Kidney capillary endothelial cell (primary cell): ENCODE results near the gene CDC42SE1.
"Not testable (repeated sequence)": the region's sequence is repeated elsewhere in the genome, so short reads cannot be mapped to it uniquely, and the experiment has no call there.

Experiments used
- DNase-seq: peaks from one replicate; pipeline ENCODE4 v3.0.0-alpha.2; 2018; ENCODE audit warnings: low spot score

CDC42SE1 gene

GRCh38 chr1:151059109-151060006 is at the start of gene CDC42SE1:
Gene CDC42SE1 (minus strand): TSS chr1:151059622. CDS start chr1:151055730, 3,892 bp downstream.
- peak; percentile 79 for DNase-seq

GRCh38 chr1:151108331-151108730 is 48.9 kb upstream of the CDC42SE1 start:
- DNase-seq = no peak

GRCh38 chr1:151106894-151107293 is 47.5 kb upstream of the CDC42SE1 start:
- peak; percentile 32 for DNase-seq

- no peak for DNase-seq
Observed at GRCh38 chr1:151104630-151105029, 45.2 kb upstream of the CDC42SE1 start.

- no peak for DNase-seq
Observed at GRCh38 chr1:151098126-151098525, 38.7 kb upstream of the CDC42SE1 start.

GRCh38 chr1:151097426-151097825 is 38.0 kb upstream of the CDC42SE1 start:
- not testable (repeated sequence) for DNase-seq

- no peak for DNase-seq
Observed at GRCh38 chr1:151085953-151086559, 26.6 kb upstream of the CDC42SE1 start.

- no peak for DNase-seq
Observed at GRCh38 chr1:151072224-151072623, 12.8 kb upstream of the CDC42SE1 start.

GRCh38 chr1:151070474-151071276 is 11.3 kb upstream of the CDC42SE1 start, which contains the start of gene GABPB2:
Gene GABPB2 (plus strand): TSS chr1:151070761. CDS start chr1:151088190, 17,429 bp downstream.
- DNase-seq = peak; percentile 88

GRCh38 chr1:151069103-151069486 is 9.7 kb upstream of the CDC42SE1 start:
- no peak for DNase-seq

- DNase-seq = no peak
Observed at GRCh38 chr1:151067185-151067584, 7.8 kb upstream of the CDC42SE1 start.

- DNase-seq = no peak
Observed at GRCh38 chr1:151065089-151065645, 5.7 kb upstream of the CDC42SE1 start.

- no peak for DNase-seq
Observed at GRCh38 chr1:151062741-151063371, 3.4 kb upstream of the CDC42SE1 start.

GRCh38 chr1:151061704-151062103 is 2.3 kb upstream of the CDC42SE1 start:
- no peak for DNase-seq

- DNase-seq = peak; percentile 30
Observed at GRCh38 chr1:151060657-151061421, 1.4 kb upstream of the CDC42SE1 start.

- peak; percentile 56 for DNase-seq
Observed at GRCh38 chr1:151060007-151060656, 710 bp upstream of the CDC42SE1 start, which contains the start of gene MLLT11. Gene MLLT11 (plus strand): TSS chr1:151060397. CDS start chr1:151067225, 6,828 bp downstream.

GRCh38 chr1:151058692-151059091 is 730 bp downstream of the CDC42SE1 start:
- no peak for DNase-seq

- no peak for DNase-seq
Observed at GRCh38 chr1:151056149-151056548, 3.3 kb downstream of the CDC42SE1 start.

- DNase-seq = no peak
Observed at GRCh38 chr1:151055581-151055980, 3.8 kb downstream of the CDC42SE1 start.

GRCh38 chr1:151054971-151055547 is 4.4 kb downstream of the CDC42SE1 start:
- DNase-seq = no peak
